ENCODE data around the gene SLC4A2.

The SLC4A2 gene

DNA sequence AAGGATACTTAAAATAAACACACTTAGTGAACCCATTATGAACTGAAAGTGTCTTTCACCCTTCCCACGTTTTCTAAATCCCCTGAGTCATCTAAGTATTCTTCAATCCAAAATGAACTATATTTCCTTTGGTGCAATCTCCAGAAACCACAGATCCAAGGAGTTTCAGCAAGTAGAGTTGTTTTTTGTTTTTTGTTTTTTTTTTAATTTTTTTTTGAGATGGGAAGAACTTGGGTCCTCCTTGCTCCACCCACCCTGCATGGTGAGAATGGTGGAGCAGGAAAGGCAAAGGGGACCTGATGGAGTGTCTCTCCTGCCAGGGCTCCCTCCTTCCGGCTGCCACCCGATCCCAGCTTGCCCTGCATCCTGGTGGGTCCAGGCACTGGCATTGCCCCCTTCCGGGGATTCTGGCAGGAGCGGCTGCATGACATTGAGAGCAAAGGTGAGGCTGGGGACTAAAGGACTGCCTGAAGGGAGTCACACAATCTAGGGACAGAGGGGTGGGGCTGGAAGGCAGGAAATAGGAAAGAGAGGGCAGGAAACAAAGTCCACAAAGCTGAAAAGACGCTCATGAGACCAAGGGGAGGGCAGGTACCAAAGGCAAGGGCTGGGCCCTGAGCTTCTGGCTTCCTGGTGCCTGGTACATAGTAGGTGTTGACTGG is 47.2 kb upstream of the SLC4A2 start:
- DNase-seq (ENCODE audit: low read depth, low spot score) = no peak
- CTCF ChIA-PET = interaction anchor here (0.6 to 11.9 kb wide), 11 partner anchors 8 to 113 kb away, joined by 3 to 190 read pairs (median 4); partner anchors contain the start of genes ABCB8 and ATG9B
- POLR2A ChIA-PET = no interaction called here
- H3K4me3 ChIP-seq (ENCODE audit: low read depth, low read length) = no peak overlapping the region
- TF ChIP-seq, protein P1, sequence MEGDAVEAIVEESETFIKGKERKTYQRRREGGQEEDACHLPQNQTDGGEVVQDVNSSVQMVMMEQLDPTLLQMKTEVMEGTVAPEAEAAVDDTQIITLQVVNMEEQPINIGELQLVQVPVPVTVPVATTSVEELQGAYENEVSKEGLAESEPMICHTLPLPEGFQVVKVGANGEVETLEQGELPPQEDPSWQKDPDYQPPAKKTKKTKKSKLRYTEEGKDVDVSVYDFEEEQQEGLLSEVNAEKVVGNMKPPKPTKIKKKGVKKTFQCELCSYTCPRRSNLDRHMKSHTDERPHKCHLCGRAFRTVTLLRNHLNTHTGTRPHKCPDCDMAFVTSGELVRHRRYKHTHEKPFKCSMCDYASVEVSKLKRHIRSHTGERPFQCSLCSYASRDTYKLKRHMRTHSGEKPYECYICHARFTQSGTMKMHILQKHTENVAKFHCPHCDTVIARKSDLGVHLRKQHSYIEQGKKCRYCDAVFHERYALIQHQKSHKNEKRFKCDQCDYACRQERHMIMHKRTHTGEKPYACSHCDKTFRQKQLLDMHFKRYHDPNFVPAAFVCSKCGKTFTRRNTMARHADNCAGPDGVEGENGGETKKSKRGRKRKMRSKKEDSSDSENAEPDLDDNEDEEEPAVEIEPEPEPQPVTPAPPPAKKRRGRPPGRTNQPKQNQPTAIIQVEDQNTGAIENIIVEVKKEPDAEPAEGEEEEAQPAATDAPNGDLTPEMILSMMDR (IDR thresholded peaks at IDR 0.05; ENCODE audit: insufficient read depth, low read length, missing control alignments) = no peak

DNA sequence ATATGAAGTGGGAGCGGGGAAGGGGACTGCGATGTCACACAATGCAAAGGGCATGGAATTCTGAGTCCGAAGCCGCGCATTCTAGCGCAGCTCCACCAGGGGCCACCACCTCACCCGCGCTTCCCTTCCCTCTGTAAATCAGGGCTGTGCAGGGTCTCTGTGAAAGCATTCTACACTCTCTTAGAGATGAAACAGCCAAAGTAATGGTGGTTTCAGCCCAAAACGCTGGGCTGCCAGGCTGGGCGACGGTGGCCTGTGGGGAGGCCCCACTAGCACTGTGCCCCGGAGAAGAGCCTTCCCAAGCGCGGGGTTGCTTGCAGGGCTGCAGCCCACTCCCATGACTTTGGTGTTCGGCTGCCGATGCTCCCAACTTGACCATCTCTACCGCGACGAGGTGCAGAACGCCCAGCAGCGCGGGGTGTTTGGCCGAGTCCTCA is 46.5 kb upstream of the SLC4A2 start:
- CTCF ChIA-PET = interaction anchor here (0.6 to 11.9 kb wide), 11 partner anchors 8 to 96 kb away, joined by 3 to 190 read pairs (median 4); partner anchors contain the start of gene ATG9B

DNA sequence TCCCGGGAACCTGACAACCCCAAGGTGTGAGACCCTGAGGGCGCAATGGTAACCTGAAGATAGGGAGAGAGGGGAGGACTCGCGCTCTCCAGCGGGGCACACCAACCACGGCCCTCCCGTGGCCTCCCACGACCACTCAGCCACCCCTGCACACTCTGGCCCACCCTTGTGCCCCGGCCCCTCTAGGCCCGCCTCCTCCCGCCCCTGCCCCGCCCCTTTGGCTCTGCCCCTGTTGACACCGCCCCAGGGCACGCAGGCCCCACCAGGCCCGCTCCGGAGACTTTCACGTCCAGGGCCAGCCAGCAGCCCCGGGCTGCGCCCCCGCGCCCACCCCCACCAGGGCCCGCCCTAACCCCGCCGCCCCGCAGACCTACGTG is 46.0 kb upstream of the SLC4A2 start:
- ChIA-PET POLR2A (no interaction called here), CTCF (interaction anchor here (0.9 to 11.9 kb wide), 7 partner anchors 10 to 115 kb away, joined by 4 to 190 read pairs (median 5); partner anchors contain the start of gene ATG9B)
- H3K4me3 ChIP-seq (ENCODE audit: low read depth, low read length) = peak overlapping the region; percentile 55
- TF ChIP-seq, protein P1 (IDR thresholded peaks at IDR 0.05; ENCODE audit: insufficient read depth, low read length, missing control alignments) = no peak
- DNase-seq (ENCODE audit: low read depth, low spot score) = no peak

More for the DNA sequence above, 46.5 kb upstream of the SLC4A2 start:
- no peak for DNase-seq (ENCODE audit: low read depth, low spot score)
- POLR2A ChIA-PET = no interaction called here
- peak overlapping the region; percentile 55 for H3K4me3 ChIP-seq (ENCODE audit: low read depth, low read length)
- TF ChIP-seq, protein P1 (IDR thresholded peaks at IDR 0.05; ENCODE audit: insufficient read depth, low read length, missing control alignments) = peak; percentile 78

DNA sequence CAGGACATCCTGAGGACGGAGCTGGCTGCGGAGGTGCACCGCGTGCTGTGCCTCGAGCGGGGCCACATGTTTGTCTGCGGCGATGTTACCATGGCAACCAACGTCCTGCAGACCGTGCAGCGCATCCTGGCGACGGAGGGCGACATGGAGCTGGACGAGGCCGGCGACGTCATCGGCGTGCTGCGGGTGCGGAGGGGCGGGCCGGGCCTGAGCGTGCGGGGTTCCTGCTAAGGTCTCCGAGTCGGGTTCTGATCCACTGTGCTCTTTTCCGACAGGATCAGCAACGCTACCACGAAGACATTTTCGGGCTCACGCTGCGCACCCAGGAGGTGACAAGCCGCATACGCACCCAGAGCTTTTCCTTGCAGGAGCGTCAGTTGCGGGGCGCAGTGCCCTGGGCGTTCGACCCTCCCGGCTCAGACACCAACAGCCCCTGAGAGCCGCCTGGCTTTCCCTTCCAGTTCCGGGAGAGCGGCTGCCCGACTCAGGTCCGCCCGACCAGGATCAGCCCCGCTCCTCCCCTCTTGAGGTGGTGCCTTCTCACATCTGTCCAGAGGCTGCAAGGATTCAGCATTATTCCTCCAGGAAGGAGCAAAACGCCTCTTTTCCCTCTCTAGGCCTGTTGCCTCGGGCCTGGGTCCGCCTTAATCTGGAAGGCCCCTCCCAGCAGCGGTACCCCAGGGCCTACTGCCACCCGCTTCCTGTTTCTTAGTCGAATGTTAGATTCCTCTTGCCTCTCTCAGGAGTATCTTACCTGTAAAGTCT is 45.5 kb upstream of the SLC4A2 start:
- POLR2A ChIA-PET = no interaction called here
- TF ChIP-seq, protein P1 (IDR thresholded peaks at IDR 0.05; ENCODE audit: insufficient read depth, low read length, missing control alignments) = peak; percentile 34
- no peak for DNase-seq (ENCODE audit: low read depth, low spot score)
- CTCF ChIA-PET = interaction anchor here (0.6 to 11.9 kb wide), 9 partner anchors 10 to 115 kb away, joined by 3 to 190 read pairs (median 5); partner anchors contain the start of gene ATG9B
- peak overlapping the region; percentile 55 for H3K4me3 ChIP-seq (ENCODE audit: low read depth, low read length)

DNA sequence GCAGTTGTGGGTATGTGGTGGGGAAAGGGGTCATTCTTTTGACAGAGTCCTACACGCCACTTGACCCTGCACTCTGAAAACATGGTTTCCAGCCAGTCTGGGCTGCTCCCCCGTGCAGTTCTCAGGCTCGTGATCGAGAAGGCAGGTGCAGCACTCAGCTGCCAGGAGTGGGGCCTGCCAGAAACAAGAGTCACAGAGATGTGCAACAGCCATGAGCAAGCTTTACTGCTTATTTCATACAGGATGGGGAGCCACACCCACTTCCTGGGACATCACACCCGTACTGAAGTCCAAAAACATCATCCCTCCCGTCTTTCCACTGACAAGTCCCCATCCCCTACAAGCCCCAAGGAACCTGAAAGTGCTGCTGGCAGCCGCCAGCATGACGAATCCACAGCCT is 44.4 kb upstream of the SLC4A2 start:
- no peak overlapping the region for H3K4me3 ChIP-seq (ENCODE audit: low read depth, low read length)
- TF ChIP-seq, protein P1 (IDR thresholded peaks at IDR 0.05; ENCODE audit: insufficient read depth, low read length, missing control alignments) = no peak
- ChIA-PET CTCF (interaction anchor here (1.3 to 11.9 kb wide), 4 partner anchors 9 to 116 kb away, joined by 5 to 190 read pairs (median 37); partner anchors contain the start of gene ATG9B), POLR2A (no interaction called here)
- DNase-seq (ENCODE audit: low read depth, low spot score) = no peak

DNA sequence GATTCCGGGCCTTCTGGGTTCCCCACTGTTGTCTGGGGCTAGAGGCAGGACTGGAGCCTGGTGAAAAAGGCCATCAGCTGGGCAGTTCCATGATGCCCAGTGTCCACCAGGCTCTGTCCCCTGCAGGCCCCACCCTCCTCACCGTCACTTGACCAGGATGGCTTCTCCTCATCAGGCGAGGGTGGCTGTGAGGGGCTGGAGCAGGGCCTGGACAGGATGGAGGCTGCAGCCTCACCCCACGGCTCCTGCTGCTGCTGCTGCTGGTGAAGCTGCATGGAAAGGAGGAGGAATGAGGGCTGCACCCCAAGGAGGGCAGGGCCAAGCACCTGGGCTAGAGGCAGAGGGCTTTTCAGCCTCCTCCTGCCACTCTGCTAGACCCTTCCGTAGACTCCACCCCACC is 43.4 kb upstream of the SLC4A2 start:
- ChIA-PET CTCF (interaction anchor here (3.5 to 9.0 kb wide), 6 partner anchors 9 to 118 kb away, joined by 14 to 125 read pairs (median 46); partner anchors contain the start of gene ABCB8), POLR2A (no interaction called here)
- no peak overlapping the region for H3K4me3 ChIP-seq (ENCODE audit: low read depth, low read length)
- TF ChIP-seq, protein P1 (IDR thresholded peaks at IDR 0.05; ENCODE audit: insufficient read depth, low read length, missing control alignments) = no peak
- no peak for DNase-seq (ENCODE audit: low read depth, low spot score)
